Hepatocyte (in vitro differentiated cells): ENCODE measurements around the gene ADD2. TPM values are rescaled to one million over a fixed set of nuclear protein-coding genes. Genes with fewer than 3 reads are reported as not detected.

ENCODE experiments used
- DNase-seq: peaks from one replicate; pipeline ENCODE4 v3.0.0-alpha.2; 2016; ENCODE audit warnings: low spot score
- H2AFZ ChIP-seq: fragments of 200-600 bp; sonication (generic); 2 replicates; pipeline ENCODE4 v1.6.0; 2016; ENCODE audit warnings: antibody characterized with exemption, mild to moderate bottlenecking
- H3K27ac ChIP-seq: fragments of 200-600 bp; sonication (generic); 2 replicates; pipeline ENCODE4 v1.5.1; 2016; ENCODE audit warnings: mild to moderate bottlenecking
- H3K27me3 ChIP-seq: fragments of 200-600 bp; sonication (generic); 2 replicates; pipeline ENCODE4 v1.6.1; 2016
- H3K36me3 ChIP-seq: fragments of 200-600 bp; sonication (generic); replicated peaks from 2 replicates; pipeline ENCODE4 v1.5.1; 2016; ENCODE audit warnings: low read depth; ENCODE audit not compliant: insufficient read depth
- H3K4me1 ChIP-seq: fragments of 200-600 bp; sonication (generic); 2 replicates; pipeline ENCODE4 v1.5.1; 2016; ENCODE audit warnings: mild to moderate bottlenecking, moderate library complexity; ENCODE audit not compliant: insufficient read depth
- H3K4me2 ChIP-seq: fragments of 200-600 bp; sonication (generic); 2 replicates; pipeline ENCODE4 v1.6.0; 2016
- H3K4me3 ChIP-seq: fragments of 200-600 bp; sonication (generic); 2 replicates; pipeline ENCODE4 v1.5.1; 2016; ENCODE audit warnings: mild to moderate bottlenecking
- H3K79me2 ChIP-seq: fragments of 200-600 bp; sonication (generic); 2 replicates; pipeline ENCODE4 v1.6.0; 2017; ENCODE audit warnings: mild to moderate bottlenecking
- H3K9me2 ChIP-seq: fragments of 200-600 bp; sonication (generic); replicated peaks from 2 replicates; pipeline ENCODE4 v1.6.0; 2017; ENCODE audit warnings: mild to moderate bottlenecking; ENCODE audit not compliant: insufficient read depth
- H3K9me3 ChIP-seq: fragments of 200-600 bp; sonication (generic); 2 replicates; pipeline ENCODE4 v1.5.1; 2016; ENCODE audit warnings: low read depth, mild to moderate bottlenecking
- H4K20me1 ChIP-seq: fragments of 200-600 bp; sonication (generic); 2 replicates; pipeline ENCODE4 v1.6.0; 2016; ENCODE audit warnings: mild to moderate bottlenecking; ENCODE audit not compliant: insufficient read depth, poor library complexity, severe bottlenecking
- CTCF ChIP-seq: fragments of 200-600 bp; sonication (generic); IDR thresholded peaks from 2 replicates; pipeline ENCODE4 v1.5.1; 2016; ENCODE audit warnings: antibody characterized with exemption, mild to moderate bottlenecking; ENCODE audit not compliant: poor library complexity
- EZH2 ChIP-seq: fragments of 200-600 bp; sonication (generic); IDR thresholded peaks from 2 replicates; pipeline ENCODE4 v1.6.1; 2016; ENCODE audit warnings: antibody characterized with exemption, mild to moderate bottlenecking, borderline replicate concordance
- EZH2phosphoT487 ChIP-seq: fragments of 200-600 bp; sonication (generic); IDR thresholded peaks from one replicate; pipeline ENCODE4 v1.6.1; 2018; ENCODE audit warnings: antibody characterized with exemption, mild to moderate bottlenecking, low read depth, moderate library complexity; ENCODE audit not compliant: unreplicated experiment, severe bottlenecking
- WGBS: methylation state at CpG from one replicate; pipeline ENCODE4 v1.1.6; 2016; ENCODE audit warnings: low lambda C conversion rate; ENCODE audit errors: missing lambda C conversion rate; 5-methylcytosine and 5-hydroxymethylcytosine counted together
- polyA plus RNA-seq: library from polyadenylated mRNA; unstranded; fragments of >200 nt; fragmentation: Nextera tagmentation; extraction: Ambion mirVana; gene quantifications from 2 replicates; pipeline ENCODE4 v1.2.1, GENCODE V29; 2016
- total RNA-seq: library from RNA; depleted of rRNA; stranded (reverse); fragments of >200 nt; gene quantifications from 2 replicates; pipeline ENCODE4 v1.2.3, GENCODE V29; 2014

Gene ADD2
- total and polyA plus RNA-seq, 2 experiments from 2014 or later, result 0.74 to 2.4 TPM

GRCh38 chr2:70714141-70714905 lies 53.7 kb downstream of the ADD2 start:
- Histone ChIP-seq H3K27me3 (no peaks in the 10 kb centered on the region), H4K20me1 (no peaks in the 10 kb centered on the region), H3K36me3 (no peaks in the 10 kb centered on the region), H3K9me3 (no peaks in the 10 kb centered on the region), H3K27ac (no peak overlapping the region), H3K4me1 (no peaks in the 10 kb centered on the region), H3K9me2 (no peaks in the 10 kb centered on the region), H3K4me3 (no peak overlapping the region), H2AFZ (no peak overlapping the region), H3K79me2 (no peaks in the 10 kb centered on the region), H3K4me2 (no peak overlapping the region)
- 92% methylated on average over 5 of the region's 5 CpGs for WGBS
- no peak for TF ChIP-seq EZH2phosphoT487
- TF ChIP-seq EZH2, result no peak
- TF ChIP-seq CTCF, result no peak
- DNase-seq, result no peak

- TF ChIP-seq EZH2phosphoT487, result no peak
- no peak for TF ChIP-seq CTCF
- no peak for TF ChIP-seq EZH2
Measured at GRCh38 chr2:70712916-70713315, 55.1 kb downstream of the ADD2 start.

GRCh38 chr2:70711191-70711590 lies 56.8 kb downstream of the ADD2 start:
- no peak for TF ChIP-seq EZH2phosphoT487
- TF ChIP-seq EZH2, result no peak
- no peak for TF ChIP-seq CTCF
- H3K36me3 ChIP-seq, result no peaks in the 10 kb centered on the region
- H3K79me2 ChIP-seq, result no peaks in the 10 kb centered on the region
- H3K27me3 ChIP-seq, result no peaks in the 10 kb centered on the region
- H3K4me2 ChIP-seq, result no peak overlapping the region
- DNase-seq, result no peak
- no peak overlapping the region for H3K27ac ChIP-seq
- no peaks in the 10 kb centered on the region for H3K9me3 ChIP-seq
- H3K4me3 ChIP-seq, result no peak overlapping the region
- no peaks in the 10 kb centered on the region for H4K20me1 ChIP-seq
- H2AFZ ChIP-seq, result no peak overlapping the region
- H3K9me2 ChIP-seq, result no peaks in the 10 kb centered on the region
- 90% methylated on average over 1 of the region's 1 CpG for WGBS
- H3K4me1 ChIP-seq, result no peaks in the 10 kb centered on the region

More at GRCh38 chr2:70712916-70713315, 55.1 kb downstream of the ADD2 start:
- Histone ChIP-seq H3K27me3 (no peaks in the 10 kb centered on the region), H2AFZ (no peak overlapping the region), H3K4me2 (no peak overlapping the region), H3K9me3 (no peaks in the 10 kb centered on the region), H3K27ac (no peak overlapping the region), H4K20me1 (no peaks in the 10 kb centered on the region), H3K4me3 (no peak overlapping the region), H3K36me3 (no peaks in the 10 kb centered on the region), H3K4me1 (no peaks in the 10 kb centered on the region), H3K79me2 (no peaks in the 10 kb centered on the region), H3K9me2 (no peaks in the 10 kb centered on the region)
- 91% methylated on average over 5 of the region's 5 CpGs for WGBS
- no peak for DNase-seq
